H1 (cell line): Measurements from ENCODE around the gene LCLAT1. TPM values are rescaled to one million over a fixed set of nuclear protein-coding genes. Genes with fewer than 3 reads are reported as not detected.

Experiments used
- GTF2F1 ChIP-seq: IDR thresholded peaks from 2 replicates; pipeline ENCODE4 v1.6.1; 2012; ENCODE audit warnings: low read depth, low read length, improper control_type of control experiment, borderline replicate concordance
- POU5F1 ChIP-seq: IDR thresholded peaks from 2 replicates; pipeline ENCODE4 v1.6.1; 2011; ENCODE audit warnings: low read depth, mild to moderate bottlenecking, low read length, moderate library complexity
- ZNF274 ChIP-seq: IDR thresholded peaks from 2 replicates; pipeline ENCODE4 v1.7.0; 2012; ENCODE audit warnings: low read length, borderline replicate concordance; ENCODE audit errors: extremely low read depth
- polyA plus RNA-seq, 7 experiments: library from polyadenylated mRNA; depleted of rRNA in 3 of 7; stranded (reverse) in 5 of 7; unstranded in 2 of 7; fragments of >200 nt in 5 of 7; fragments of 200-250 nt in 2 of 7; gene quantifications; 1 replicate in 5 of 7; 2 replicates in 1 of 7; 4 replicates in 1 of 7; pipeline versions ENCODE4 v1.2.1 to v1.2.3, GENCODE V29; 2011 to 2013; ENCODE audit warnings: missing spikeins in 2 of 7, mixed read lengths in 2 of 7
- total RNA-seq: library from RNA; stranded (reverse); fragmentation: NEBNext Ultra II Directional; extraction: Animal tissue kit (Norgen Biotek cat#: 25700); gene quantifications from 2 replicates; pipeline ENCODE4 v1.2.1, GENCODE V29; 2021

Gene LCLAT1
- total and polyA plus RNA-seq, 2 of the 8 experiments (the other 6 are each of a cell fraction or from before 2014, with no cell fraction given): 7.6 to 22.0 TPM

GRCh38 chr2:30404319-30405259 is 42.5 kb upstream of the LCLAT1 start (continued):
- TF ChIP-seq GTF2F1 (no peak), ZNF274 (no peak), POU5F1 (no peak)
